Measurements from ENCODE around the gene ALDH1A2. TPM values are rescaled to one million over a fixed set of nuclear protein-coding genes. Genes with fewer than 3 reads are reported as not detected.

The ALDH1A2 gene
- total RNA-seq, 1 donor from 2014 or later, result 2.4 TPM

DNA sequence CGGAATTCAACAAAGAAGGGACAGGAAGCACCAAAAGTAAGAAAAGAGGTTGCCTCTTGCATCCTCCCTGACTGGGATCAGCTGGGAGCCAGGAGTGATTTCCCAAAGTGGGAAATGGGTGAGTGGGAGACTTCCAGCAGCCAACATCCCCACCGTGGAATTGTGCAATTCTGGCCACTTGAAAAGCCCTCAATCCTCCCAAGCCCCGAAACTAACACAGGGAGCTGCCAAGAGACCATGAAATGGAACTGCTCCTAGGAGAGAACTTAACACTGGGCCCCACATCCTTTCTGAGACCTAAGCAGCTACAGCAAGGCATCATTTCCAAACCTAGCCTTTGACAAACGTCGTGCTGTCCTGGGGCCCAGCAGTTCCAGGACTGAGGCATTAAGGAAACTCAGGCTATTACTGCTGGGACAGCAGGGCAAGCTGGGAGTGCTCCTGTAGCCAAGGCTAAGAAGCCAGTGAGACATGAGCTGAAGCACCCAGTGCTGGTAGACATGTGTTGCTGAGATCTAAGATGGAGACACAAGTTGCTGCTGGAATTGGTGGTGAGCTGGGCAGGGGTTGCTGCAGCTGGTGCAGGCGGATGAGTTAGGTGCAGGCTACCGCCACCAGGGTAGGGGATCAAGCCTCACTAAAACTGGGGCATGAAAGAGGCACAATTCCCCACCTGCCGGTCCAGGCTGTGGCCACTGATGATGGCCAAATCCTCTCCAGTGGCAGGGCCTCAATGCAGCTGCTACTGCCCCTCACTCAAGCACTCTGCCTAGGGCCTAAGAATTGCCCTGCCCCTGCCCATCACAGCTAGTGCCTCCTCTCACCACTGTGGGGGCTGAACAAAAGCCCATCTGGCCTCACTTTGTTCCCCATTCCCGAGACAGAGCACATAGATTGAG lies 43.9 kb downstream of the ALDH1A2 start:
- H3K4me1 Mint-ChIP-seq (ENCODE audit: low read depth), result no peaks in the 10 kb centered on the region
- H3K36me3 Mint-ChIP-seq (ENCODE audit: insufficient read depth), result no peaks in the 10 kb centered on the region
- TF ChIP-seq, protein P1, sequence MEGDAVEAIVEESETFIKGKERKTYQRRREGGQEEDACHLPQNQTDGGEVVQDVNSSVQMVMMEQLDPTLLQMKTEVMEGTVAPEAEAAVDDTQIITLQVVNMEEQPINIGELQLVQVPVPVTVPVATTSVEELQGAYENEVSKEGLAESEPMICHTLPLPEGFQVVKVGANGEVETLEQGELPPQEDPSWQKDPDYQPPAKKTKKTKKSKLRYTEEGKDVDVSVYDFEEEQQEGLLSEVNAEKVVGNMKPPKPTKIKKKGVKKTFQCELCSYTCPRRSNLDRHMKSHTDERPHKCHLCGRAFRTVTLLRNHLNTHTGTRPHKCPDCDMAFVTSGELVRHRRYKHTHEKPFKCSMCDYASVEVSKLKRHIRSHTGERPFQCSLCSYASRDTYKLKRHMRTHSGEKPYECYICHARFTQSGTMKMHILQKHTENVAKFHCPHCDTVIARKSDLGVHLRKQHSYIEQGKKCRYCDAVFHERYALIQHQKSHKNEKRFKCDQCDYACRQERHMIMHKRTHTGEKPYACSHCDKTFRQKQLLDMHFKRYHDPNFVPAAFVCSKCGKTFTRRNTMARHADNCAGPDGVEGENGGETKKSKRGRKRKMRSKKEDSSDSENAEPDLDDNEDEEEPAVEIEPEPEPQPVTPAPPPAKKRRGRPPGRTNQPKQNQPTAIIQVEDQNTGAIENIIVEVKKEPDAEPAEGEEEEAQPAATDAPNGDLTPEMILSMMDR (IDR thresholded peaks at IDR 0.05; ENCODE audit: unreplicated experiment), result no peak
- DNase-seq (ENCODE audit: low spot score, unreplicated experiment), result no peak
- no peaks in the 10 kb centered on the region for H3K27me3 Mint-ChIP-seq
- no peak overlapping the region for H3K4me3 Mint-ChIP-seq (ENCODE audit: low read depth)
- H3K9me3 Mint-ChIP-seq (ENCODE audit: low read depth), result peaks cover 22% of the 10 kb centered on the region
- H3K27ac Mint-ChIP-seq, result no peak overlapping the region

DNA sequence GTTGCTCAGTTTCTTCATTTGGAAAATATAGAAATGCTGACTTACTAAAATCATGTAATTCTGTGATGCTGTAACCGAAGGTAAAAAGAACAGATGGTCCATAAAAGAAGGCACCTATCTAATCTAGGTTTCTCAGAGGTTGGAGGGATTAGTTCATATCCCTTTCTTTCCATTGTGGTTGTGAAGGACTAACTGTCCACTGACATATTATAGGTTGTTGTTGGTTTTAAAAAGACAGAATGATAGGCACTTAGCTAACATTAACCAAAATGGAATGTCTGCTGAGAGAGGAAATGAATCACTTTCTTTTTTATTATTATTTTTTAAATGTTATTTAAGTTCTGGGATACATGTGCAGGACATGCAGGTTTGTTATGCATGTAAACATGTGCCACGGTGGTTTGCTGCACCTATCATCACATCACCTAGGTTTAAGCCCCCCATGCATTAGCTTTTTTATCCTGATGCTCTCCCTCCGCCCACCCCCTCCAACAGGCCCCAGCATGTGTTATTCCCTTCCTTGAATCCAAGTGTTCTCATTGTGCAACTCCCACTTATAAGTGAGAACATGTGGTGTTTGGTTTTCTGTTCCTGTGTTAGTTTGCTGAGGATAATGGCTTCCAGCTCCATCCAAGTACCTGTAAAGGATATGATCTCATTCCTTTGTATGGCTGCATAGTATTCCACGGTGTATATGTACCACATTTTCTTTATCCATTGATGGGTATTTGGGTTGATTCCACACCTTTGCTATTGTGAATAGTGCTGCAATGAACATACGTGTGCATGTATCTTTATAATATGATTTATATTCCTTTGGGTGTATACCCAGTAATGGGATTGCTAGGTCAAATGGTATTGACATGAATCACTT lies 45.8 kb downstream of the ALDH1A2 start:
- Mint-ChIP-seq H3K9me3 (ENCODE audit: low read depth) (peaks cover 6% of the 10 kb centered on the region), H3K4me3 (ENCODE audit: low read depth) (no peak overlapping the region), H3K36me3 (ENCODE audit: insufficient read depth) (no peaks in the 10 kb centered on the region), H3K27ac (no peak overlapping the region), H3K27me3 (peaks cover 1% of the 10 kb centered on the region), H3K4me1 (ENCODE audit: low read depth) (no peaks in the 10 kb centered on the region)
- TF ChIP-seq, protein P1 (IDR thresholded peaks at IDR 0.05; ENCODE audit: unreplicated experiment), result no peak
- no peak for DNase-seq (ENCODE audit: low spot score, unreplicated experiment)

DNA sequence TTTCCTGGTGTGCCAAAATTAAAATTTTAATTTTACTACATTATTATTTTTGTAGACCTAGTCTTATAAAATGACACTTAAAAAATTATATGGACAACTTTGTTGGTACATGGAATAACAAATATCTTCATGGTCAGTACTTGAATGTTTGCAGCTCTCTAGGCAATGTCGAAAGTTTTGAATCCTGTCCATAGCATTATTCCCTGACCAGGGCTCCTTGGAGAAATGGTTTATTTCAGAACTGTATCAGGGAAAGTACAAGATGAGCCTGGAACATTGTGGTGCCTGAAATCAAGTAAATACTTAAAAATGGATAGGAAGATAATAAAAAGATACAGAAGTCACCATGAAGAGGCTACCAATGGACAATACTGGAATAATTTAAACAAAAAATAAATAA lies 47.6 kb downstream of the ALDH1A2 start:
- Mint-ChIP-seq H3K4me1 (ENCODE audit: low read depth) (no peaks in the 10 kb centered on the region), H3K4me3 (ENCODE audit: low read depth) (no peak overlapping the region), H3K27me3 (peaks cover 14% of the 10 kb centered on the region), H3K9me3 (ENCODE audit: low read depth) (no peaks in the 10 kb centered on the region), H3K36me3 (ENCODE audit: insufficient read depth) (no peaks in the 10 kb centered on the region), H3K27ac (no peak overlapping the region)
- no peak for DNase-seq (ENCODE audit: low spot score, unreplicated experiment)
- TF ChIP-seq, protein P1 (IDR thresholded peaks at IDR 0.05; ENCODE audit: unreplicated experiment), result no peak

DNA sequence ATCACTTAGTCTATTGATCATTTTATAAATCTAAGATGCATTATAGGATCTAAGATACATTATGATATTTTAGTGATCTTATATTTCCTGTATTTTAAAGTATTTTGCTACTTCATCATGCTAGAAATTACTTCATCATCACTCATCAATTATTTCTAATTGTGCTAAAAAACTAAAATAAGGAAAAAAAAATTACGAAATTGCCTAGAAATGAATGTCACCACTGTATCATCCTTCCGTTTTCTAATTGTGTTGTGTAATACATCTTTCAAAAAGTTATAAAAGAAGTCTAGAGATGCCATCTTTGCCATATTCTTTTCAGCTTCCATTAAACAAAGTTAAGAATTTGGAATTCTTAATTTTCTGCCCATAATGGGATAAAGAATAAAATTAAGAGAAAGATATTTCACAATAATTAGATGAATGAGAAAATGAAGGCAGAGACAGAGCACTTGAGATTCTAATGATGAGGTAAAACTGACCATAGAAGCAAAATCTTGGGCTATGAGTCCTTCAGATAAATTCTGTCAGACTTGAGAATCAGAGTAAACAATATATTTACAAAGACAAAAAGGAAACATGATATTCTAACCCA lies 48.8 kb downstream of the ALDH1A2 start:
- H3K4me3 Mint-ChIP-seq (ENCODE audit: low read depth), result no peak overlapping the region
- no peak for DNase-seq (ENCODE audit: low spot score, unreplicated experiment)
- no peaks in the 10 kb centered on the region for H3K36me3 Mint-ChIP-seq (ENCODE audit: insufficient read depth)
- no peaks in the 10 kb centered on the region for H3K4me1 Mint-ChIP-seq (ENCODE audit: low read depth)
- H3K9me3 Mint-ChIP-seq (ENCODE audit: low read depth), result no peaks in the 10 kb centered on the region
- TF ChIP-seq, protein P1 (IDR thresholded peaks at IDR 0.05; ENCODE audit: unreplicated experiment), result no peak
- peaks cover 20% of the 10 kb centered on the region for H3K27me3 Mint-ChIP-seq
- no peak overlapping the region for H3K27ac Mint-ChIP-seq

DNA sequence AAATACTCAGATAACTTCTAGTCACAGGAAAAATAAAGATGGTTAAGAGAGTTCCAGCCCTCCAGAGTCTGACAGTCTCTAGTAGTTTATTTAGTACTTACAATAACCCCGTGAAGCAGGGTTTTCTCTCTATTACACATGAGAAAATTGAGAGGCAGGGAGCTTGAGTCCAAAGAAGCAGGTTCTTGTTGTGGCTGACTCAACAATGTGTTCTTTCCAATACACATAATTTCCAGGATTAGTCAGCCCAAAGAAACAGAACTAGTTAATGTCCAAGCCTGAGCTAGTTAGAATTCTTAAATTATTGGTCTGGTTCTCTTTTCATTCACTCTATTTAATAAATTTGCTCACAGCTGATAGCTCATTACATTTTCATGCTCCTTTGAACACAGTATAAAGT lies 49.9 kb downstream of the ALDH1A2 start:
- DNase-seq (ENCODE audit: low spot score, unreplicated experiment), result no peak
- no peaks in the 10 kb centered on the region for H3K9me3 Mint-ChIP-seq (ENCODE audit: low read depth)
- no peak overlapping the region for H3K27ac Mint-ChIP-seq
- TF ChIP-seq, protein P1 (IDR thresholded peaks at IDR 0.05; ENCODE audit: unreplicated experiment), result no peak
- H3K27me3 Mint-ChIP-seq, result peaks cover 21% of the 10 kb centered on the region
- H3K4me3 Mint-ChIP-seq (ENCODE audit: low read depth), result no peak overlapping the region
- no peaks in the 10 kb centered on the region for H3K4me1 Mint-ChIP-seq (ENCODE audit: low read depth)
- H3K36me3 Mint-ChIP-seq (ENCODE audit: insufficient read depth), result no peaks in the 10 kb centered on the region
